BJ (cell line): ENCODE results near the gene ARL15. TPM values are rescaled to one million over a fixed set of nuclear protein-coding genes. Genes with fewer than 3 reads are reported as not detected.

Experiments used
- CTCF ChIA-PET: fragments of 350-600 bp; formaldehyde crosslinking; extraction: SDS; loops from one replicate; lab custom pipeline; 2021; ENCODE audit warnings: antibody characterized with exemption, inconsistent platforms; lab: Yijun Ruan, JAX
- POLR2A ChIA-PET: fragments of 300-600 bp; sonication (Branson Sonifier 250); formaldehyde crosslinking; extraction: SDS; loops from one replicate; lab custom pipeline; 2021; ENCODE audit warnings: antibody characterized with exemption; lab: Charles Lee
- DNase-seq: peaks from one replicate; pipeline ENCODE4 v3.0.0-alpha.2; 2011; ENCODE audit warnings: low read depth
- H3K27me3 ChIP-seq: 2 replicates; pipeline ENCODE4 v1.6.0; 2011; ENCODE audit warnings: low read length; ENCODE audit not compliant: control insufficient read depth, insufficient read depth
- H3K36me3 ChIP-seq: 2 replicates; pipeline ENCODE4 v1.5.1; 2011; ENCODE audit warnings: low read length; ENCODE audit not compliant: control insufficient read depth, insufficient read depth
- H3K4me3 ChIP-seq: 2 replicates; pipeline ENCODE4 v1.5.1; 2011; ENCODE audit warnings: low read depth, mild to moderate bottlenecking, control low read depth, low read length
- polyA plus RNA-seq: library from polyadenylated mRNA; depleted of rRNA; stranded (reverse); fragments of >200 nt; gene quantifications from 2 replicates; pipeline ENCODE4 v1.2.3, GENCODE V29; 2011
- TF ChIP-seq, protein P1 (sequence below): IDR thresholded peaks from 2 replicates; pipeline ENCODE4 v1.5.1; 2011; ENCODE audit warnings: low read depth, mild to moderate bottlenecking, control low read depth, inconsistent platforms, low read length, moderate library complexity; ENCODE audit not compliant: insufficient read depth

The ARL15 gene
- polyA plus RNA-seq, 1 experiment, result 11.9 TPM

DNA sequence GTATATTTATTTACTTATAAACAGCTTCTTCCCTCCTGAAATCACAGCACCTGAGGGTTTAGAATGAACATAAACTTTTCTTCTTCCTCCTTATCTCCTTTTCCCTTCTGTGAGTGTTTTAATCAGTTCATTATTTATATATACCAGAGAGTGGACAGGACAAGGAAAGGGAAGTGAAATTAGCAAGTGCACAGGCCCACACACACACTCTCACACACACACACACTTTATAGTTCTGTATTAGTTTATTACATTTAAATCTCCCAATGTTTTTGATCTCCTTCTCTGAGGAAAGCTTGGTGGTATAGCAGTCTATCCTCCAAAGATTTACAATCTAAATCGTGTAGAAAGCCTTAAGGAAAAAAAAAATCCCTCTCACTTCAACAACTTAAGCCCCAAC, 396.4 kb downstream of the ARL15 start:
- no peak overlapping the region for H3K4me3 ChIP-seq
- TF ChIP-seq, protein P1, sequence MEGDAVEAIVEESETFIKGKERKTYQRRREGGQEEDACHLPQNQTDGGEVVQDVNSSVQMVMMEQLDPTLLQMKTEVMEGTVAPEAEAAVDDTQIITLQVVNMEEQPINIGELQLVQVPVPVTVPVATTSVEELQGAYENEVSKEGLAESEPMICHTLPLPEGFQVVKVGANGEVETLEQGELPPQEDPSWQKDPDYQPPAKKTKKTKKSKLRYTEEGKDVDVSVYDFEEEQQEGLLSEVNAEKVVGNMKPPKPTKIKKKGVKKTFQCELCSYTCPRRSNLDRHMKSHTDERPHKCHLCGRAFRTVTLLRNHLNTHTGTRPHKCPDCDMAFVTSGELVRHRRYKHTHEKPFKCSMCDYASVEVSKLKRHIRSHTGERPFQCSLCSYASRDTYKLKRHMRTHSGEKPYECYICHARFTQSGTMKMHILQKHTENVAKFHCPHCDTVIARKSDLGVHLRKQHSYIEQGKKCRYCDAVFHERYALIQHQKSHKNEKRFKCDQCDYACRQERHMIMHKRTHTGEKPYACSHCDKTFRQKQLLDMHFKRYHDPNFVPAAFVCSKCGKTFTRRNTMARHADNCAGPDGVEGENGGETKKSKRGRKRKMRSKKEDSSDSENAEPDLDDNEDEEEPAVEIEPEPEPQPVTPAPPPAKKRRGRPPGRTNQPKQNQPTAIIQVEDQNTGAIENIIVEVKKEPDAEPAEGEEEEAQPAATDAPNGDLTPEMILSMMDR, result no peak
- no peaks in the 10 kb centered on the region for H3K27me3 ChIP-seq
- H3K36me3 ChIP-seq, result no peaks in the 10 kb centered on the region
- ChIA-PET CTCF (interaction anchor here (1.2 kb wide), 1 partner anchor 436 kb away, joined by 3 read pairs; no protein-coding TSS in a partner anchor), POLR2A (no interaction called here)
- DNase-seq, result no peak

DNA sequence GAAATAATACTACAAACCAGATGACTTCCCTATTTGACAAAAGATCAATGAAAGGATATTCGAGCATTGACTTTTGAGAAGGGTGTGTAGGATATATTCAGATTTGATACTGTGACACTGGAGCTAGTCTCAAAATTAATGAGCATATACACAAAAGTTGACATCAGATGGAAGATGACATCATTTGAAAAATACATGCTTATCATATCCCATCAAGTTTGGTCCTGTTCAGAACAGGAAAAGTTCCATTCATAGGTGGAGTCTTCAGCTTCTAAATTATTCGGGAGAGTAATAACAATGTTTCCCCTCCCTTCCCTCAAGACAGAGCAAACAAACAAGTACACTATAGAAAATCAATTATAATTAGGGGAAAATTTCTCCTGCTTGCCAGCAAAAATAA, 401.6 kb downstream of the ARL15 start:
- H3K27me3 ChIP-seq, result no peaks in the 10 kb centered on the region
- no peak for DNase-seq
- POLR2A ChIA-PET, result no interaction called here
- TF ChIP-seq, protein P1, result no peak
- CTCF ChIA-PET, result interaction anchor here (0.5 kb wide), 1 partner anchor 17 kb away, joined by 3 read pairs; no protein-coding TSS in a partner anchor
- H3K4me3 ChIP-seq, result no peak overlapping the region
- no peaks in the 10 kb centered on the region for H3K36me3 ChIP-seq

DNA sequence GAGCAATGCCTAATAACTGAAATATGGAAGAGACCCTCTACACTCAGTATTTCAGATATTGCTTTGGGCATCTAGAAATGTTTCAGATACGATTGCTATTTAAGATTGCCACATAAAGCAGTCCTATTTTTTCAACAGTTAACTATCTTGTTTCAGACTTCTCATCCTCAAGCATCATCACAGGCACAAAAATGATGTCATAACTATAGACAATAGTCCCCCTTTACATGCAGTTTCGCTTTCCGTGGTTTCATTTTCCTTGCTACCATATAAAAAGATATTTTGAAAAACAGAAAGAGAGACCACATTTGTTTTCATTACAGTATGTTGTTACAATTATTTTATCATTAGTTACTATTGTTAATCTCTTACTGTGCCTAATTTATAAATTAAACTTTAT, 402.5 kb downstream of the ARL15 start:
- POLR2A ChIA-PET, result no interaction called here
- Histone ChIP-seq H3K4me3 (no peak overlapping the region), H3K27me3 (no peaks in the 10 kb centered on the region), H3K36me3 (no peaks in the 10 kb centered on the region)
- no peak for DNase-seq
- TF ChIP-seq, protein P1, result no peak
- CTCF ChIA-PET, result no interaction called here

DNA sequence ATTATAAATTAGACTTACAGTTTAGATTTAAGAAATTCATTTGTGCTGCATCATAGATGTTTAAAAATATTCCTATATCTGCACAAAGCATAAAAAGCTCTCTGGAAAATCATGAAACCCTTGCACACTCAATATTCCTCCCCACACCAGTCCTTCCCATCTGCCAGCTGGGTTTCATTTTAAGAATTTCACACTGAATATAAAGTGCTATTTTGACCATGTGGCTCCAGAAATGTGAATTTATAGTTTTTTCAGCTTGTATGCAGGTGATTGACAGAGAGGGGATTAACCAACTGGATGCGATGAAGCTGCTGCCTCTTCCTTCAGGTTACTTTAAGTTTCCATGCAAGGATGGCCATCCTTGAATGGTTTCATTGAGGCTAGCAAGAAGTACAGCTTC, 403.6 kb downstream of the ARL15 start:
- Histone ChIP-seq H3K36me3 (no peaks in the 10 kb centered on the region), H3K4me3 (no peak overlapping the region), H3K27me3 (no peaks in the 10 kb centered on the region)
- no peak for DNase-seq
- ChIA-PET POLR2A (no interaction called here), CTCF (interaction anchor here (1.1 kb wide), 1 partner anchor 10 kb away, joined by 3 read pairs; no protein-coding TSS in a partner anchor)
- TF ChIP-seq, protein P1, result no peak

DNA sequence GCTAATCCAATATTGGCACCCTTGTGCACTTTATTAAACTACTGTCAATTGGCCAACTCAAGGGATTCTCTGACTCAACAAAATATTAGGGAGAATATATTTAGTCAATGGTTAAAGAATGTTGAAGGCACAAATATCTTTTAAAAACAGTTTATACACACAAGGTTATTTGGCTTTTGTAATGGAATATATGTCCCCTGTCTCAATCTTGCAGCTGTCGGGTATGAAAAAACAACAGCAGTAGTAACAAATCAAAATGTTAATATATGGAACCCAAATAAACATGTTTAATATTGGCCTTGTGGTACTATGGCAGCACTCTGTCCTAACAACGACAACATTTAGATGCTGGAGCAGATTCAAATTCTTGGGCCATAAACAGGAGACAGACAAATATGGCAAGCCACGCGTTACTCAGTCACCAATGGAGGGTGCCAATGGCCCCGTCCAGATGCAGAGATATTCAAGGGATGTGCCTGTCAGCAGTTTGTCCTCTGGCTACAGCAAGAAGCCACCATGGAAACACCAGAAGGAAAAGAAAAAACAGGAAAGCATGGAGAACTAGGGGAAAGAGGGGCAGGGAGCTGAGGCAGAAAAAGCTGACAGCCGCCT, 408.0 kb downstream of the ARL15 start:
- DNase-seq, result no peak
- H3K4me3 ChIP-seq, result no peak overlapping the region
- ChIA-PET POLR2A (no interaction called here), CTCF (no interaction called here)
- no peaks in the 10 kb centered on the region for H3K36me3 ChIP-seq
- H3K27me3 ChIP-seq, result no peaks in the 10 kb centered on the region
- TF ChIP-seq, protein P1, result no peak
